Stimulated activated naive CD4-positive, alpha-beta T cell (primary cell): ENCODE results near the gene DSCAML1.

ENCODE experiments used
- DNase-seq, 6 experiments: peaks; one replicate each; lab custom pipeline; 2025; lab: John Stamatoyannopoulos, UW

DSCAML1 gene

DNA sequence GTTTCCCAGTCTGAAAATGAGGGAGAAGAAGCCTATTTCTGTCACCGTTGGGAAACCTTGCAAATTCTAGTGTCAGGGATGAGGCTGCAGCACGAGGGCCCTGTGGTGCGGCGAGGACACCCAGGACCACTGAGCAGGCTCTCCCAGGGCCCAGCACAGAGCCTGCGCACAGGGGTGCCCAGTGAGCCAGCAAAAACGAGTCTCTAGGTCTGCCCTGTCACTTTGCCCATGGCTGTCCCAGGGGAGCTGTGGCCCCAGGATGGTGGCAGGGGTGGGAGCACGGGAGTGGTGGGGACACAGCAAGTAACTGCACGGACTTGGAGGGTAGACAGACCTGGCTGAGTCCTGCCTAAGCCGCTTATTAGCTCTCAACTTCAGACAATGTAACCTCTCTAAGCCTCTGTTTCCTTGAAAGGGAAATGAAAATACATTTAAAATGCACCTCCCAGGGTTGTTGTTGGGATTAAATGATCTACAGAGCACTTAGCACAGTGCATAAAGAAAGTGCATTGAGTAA is 44.2 kb downstream of the DSCAML1 start:
- no peak for DNase-seq

DNA sequence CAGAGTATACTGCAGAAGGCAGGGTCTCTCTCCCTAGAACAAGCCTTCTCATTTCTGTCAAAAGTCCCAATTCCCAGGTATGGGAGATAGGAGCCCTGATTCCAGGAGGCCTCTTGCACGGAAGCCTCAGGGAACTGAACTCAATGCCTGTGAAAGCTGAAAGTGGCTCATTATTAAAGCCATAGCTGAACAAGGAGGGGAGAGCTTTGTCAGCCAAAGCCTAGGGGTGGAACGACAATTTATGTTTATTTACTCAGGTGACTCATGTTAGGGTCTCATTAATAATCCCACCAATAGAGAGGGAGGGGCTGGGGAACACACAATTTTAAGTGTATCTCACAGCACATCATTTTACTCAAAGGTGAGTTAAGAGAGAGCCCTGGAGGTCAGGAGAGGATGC is 44.9 kb downstream of the DSCAML1 start:
- DNase-seq = no peak

DNA sequence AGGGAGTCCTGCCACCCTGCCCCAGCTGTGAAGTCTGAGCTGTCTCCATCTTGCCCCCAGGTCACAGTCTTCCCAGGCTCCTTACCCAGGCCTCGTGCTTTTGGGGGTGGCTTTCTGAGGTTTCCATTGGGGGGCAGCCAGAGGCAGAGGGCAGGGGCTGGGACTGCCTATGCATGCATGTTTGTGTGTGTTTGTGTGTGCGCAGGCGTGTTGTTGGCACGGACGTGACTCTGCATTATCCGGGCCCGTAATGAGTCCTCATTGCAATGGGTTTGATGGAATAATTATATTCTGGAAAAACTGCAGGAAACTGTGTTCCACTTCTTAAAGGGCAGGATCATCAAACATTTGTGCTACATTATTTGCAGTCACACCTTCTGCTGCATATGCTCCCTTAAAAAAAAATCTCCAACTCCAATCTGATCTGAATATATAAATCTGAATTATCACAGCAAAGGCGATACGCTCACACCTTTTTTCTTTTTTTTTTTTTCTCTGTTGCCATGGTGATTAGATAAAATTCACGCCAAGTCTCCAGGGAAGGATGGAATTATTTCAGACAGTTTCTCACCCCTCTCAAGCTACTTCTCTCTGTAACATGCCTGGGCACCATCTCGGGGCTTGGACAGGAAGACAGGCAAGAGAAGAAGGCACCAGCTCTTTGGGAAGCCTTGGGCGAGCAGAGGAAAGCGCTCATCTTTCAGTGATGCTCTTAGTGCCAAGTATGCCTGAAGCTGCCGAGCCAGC is 45.9 kb downstream of the DSCAML1 start:
- no peak for DNase-seq

DNA sequence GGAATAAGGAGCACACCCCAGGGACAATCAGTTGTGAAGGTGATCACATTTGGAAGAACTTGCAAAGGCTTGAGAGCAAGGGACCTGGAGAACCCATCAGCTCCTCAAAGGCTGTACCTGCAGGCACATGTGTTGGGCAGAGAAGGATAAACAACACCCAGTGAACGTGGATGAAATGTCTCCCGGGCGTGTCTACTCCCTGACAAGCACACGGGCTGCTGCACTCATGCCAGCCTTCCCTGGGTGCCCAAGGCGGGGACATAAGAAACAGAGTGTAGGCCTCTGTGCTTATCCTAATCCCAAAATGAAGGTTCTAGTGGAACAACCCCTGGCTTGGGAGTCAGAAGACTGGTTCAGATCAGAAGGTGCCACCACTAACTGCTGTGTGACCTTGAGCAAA is 46.7 kb downstream of the DSCAML1 start:
- no peak for DNase-seq

DNA sequence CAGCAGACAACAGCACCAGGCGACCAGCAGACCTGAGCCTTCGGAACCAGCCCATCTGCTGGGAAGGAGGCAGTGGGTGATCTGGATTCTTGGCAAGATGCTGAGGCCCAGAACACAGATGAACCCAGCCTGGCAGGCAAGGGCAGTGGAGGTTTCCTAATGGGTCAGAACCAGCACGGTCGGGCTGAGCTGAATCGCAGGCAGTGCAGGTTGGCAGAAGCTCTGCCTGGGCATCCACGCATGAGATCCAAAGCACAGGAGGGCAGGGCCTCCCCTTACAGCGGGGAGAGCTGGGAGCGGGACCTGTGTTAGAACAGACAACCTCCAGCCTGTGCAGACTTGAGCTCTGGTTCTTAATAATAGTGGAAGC is 47.5 kb downstream of the DSCAML1 start:
- DNase-seq = no peak

DNA sequence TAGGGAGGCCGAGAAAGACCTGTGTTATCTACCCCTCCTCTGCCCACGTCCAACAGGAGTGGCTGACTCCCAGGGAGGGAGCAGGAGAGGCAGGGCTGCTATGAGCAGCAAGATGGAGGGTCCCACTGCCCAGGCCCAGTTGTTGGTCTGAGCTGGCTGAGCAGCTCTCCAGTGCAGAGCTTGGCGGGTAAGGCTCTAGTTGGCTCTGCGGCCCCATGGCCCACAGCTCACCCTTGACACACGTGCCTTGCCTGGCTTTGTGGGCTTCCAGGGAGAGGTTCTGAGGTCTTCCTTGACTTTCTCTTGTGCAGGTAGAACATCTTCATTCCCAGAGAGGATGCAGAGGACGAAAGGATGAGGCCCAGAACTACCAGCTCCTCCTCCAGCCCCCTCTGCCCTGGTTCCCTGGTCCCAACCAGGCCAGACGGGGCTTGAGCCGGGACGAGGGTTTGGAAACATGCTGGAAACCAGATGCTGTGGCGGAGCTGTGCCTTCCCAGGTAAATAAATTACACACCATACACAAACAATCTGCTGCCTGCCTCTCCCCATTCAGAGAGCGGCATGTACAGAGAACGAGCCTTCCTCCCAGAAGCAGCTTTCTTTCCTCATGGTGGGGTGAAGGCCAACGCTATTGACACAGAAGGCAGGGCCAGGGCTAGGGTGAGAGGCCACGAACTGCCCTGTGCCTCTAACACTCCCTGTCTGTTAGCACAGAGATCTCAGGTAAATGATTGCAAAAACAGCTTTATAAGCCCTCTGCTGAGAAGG is 48.1 kb downstream of the DSCAML1 start:
- DNase-seq = no peak

DNA sequence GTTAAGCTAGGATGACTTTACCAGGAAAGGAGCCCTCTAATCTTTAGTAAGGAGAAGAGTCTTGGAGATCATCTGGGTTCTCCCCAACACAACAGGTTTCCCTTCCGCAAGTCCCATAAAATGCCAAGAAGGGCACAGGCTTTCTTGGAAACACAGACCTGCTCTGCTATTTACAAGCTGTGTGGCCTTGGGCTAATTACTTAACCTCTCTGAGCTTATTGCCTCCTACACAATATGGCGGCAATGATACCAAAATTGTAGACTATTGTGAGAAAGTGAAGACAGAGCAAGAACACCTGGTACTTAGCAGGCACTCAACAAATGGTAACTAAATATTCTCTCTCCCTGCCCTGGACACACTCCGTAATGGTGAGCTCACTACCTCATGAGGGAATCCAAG is 49.1 kb downstream of the DSCAML1 start:
- no peak for DNase-seq

DNA sequence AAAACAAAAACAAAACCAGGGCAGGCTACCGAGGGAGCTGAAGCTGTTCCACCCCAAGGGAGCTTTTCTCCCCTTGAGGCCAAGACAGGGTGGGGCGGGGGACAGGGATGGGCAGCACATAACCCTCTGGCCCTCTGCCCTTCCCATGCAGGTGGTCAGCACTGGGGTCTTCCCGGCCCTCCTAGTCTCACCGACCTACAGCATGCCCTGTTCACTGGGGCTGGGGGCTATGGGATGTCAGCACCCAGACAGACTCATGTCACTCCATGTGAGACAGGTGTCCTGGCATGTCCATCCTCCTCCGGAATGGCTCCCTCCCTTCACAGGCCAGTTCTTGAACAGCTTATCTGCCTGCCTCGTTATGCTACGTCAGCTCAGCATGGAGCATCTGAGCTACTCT is 51.7 kb downstream of the DSCAML1 start:
- DNase-seq = no peak

DNA sequence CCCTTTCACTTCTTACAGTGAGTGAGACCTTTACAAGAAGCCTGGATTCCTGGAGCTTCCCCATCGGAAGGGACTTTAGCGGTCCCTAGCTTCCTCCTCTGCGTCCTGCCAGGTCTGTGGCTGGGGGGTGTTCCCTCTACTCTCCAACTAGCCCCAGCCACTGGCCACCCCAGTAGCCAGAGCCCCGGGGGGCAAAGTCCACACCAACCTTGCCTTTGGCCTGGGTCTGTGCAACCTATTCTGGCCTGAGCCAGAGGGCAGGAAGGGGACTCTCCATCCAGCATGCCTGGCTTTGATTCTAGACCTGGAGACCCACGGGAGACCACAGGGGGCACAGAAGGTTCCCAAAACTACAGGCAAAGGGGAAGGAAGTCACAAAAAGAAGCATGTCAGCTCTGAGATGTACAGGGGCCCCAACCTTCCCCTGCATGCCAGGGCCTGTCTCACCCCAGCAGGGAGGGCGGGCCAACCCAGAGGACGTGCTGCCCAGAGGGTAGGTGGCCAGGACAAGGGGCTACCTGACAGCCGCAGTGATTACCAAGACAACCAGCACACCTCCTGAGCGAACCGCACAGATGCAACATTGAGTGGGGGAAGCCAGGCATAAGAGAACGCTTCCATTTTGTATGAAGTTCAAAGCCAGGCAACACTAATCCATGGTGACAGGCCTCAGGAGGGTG is 52.4 kb downstream of the DSCAML1 start:
- no peak for DNase-seq

DNA sequence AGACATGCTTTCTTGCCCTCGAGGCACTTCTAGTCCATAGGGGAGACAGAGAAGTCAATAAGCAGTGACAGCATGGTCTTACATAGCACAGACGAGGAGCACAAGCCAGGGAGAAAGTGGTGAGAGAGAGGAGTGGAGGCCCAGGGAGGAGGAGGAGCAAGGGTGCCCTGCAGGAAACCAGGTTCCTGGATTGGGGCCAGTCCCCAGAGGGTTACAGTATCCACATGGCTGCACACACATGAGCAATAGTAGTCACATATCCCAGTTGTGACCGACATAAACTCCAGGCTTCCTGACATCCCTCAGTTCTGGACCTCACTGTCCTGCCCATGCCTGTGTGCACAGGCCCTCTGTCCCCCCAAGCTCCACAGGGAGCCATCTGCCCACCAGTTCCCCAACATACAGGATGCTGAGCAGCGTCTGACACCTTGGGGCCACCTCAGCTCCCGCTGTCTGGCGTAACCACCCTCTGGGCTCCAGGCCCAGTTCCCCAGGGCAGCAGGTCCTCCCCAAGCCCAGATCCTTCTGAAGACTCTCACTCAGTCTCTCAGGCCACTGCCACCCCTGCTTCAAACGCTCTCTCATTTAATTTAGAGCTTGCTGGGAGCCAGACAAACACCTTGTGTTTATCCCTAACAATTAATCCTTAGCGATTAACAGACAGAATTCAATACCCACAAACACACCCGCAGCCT is 53.7 kb downstream of the DSCAML1 start:
- no peak for DNase-seq

DNA sequence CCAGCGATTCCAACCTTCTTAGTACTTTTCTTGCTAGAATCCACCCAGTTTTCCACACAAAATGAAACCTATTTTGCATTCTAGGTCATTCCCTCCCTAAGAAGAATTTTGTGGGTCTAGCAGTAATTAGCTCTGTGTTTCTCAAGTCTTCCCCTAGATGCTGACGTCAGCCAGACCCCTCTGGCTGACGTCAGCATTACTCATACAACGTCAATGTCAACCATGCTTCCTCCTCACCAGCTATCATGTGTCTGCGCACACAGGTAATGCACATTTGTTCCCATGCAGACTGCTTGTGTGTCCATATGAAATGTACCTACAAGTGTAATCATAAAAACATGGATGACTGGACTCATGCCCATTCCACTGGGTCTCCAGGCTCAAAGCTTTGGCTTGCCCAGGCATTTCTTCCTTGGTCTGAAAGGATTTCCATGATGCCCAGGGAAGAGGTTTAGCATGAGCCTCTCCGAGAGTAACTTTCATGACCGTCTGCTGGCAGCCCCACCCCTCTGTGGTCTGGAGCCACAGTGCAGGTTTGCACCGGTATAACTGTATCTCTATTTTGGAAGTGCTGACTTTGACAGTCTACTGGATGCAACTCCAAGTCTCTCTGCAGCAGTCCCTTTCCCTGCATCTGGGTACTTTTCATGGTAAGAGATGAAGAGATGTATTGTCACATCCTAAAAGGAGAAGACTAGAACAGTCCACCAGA is 58.6 kb downstream of the DSCAML1 start:
- DNase-seq = no peak

DNA sequence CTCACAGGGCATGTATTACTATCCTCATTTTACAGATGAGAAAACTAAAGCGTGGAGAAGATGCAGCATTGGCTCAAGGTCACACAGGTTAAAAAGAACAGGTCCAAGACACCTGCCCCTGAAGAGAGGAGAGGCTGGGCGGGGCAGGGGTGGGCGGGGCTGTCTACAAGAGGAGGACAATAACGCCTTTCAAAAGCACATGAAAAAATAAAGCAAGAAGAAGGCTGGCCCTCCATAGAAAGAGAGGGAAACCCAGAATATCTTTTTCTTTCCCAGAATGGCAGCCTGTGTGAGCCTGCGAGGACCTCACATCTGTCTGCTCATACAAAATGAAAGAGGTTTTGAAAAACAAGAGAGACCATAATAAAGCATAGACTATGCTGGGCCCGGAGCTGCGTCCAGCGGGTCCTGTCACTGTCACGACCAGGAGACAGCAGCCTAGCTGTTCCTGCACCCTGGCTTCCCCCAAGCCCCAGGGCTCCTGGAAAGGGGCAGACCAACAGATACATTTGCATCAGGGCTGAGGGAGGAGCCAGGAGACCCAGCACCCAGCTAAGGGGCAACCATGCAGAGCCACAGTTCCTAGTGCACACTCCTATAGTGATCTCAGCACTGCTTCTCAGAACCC is 61.6 kb downstream of the DSCAML1 start:
- no peak for DNase-seq

DNA sequence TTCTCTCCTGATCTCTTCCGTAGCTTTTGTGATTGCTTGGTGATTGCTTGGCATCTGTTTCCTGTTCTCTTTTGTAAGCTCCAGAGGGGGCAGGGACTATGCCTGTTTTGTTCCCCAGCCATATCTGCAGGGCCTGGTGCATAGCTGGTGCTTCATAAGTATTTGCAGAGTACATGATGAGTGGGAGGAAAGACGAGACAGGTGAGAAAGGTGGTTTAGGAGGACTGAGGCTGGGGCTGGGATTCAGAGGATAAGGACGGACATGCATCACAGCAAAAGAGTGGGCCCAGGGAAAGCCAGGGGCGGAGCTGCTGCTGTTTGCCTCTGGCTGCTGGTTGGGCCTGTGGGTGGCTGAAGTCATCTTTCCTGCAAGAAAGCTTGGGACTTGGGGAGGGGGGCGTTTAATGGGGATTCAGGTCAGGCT is 62.4 kb downstream of the DSCAML1 start:
- no peak for DNase-seq

DNA sequence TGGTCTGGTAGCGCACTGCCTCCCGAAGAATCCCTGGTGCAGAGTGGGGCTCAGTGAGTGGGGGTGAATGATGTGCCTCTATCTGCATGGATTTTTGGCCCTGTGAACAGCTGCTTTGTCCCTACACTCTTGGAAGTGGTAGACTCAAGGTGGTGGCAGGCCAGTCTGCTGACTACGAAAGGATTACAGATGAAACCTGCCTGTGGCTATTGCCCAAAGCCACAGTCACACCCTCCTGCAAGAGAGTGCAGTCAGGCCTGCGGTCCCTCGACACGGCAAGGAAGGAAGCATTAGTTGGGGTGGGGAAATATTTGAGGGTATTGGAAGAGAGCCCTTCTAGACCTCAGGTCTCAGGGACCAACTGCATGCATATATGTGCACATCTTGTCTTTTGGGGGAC is 63.7 kb downstream of the DSCAML1 start:
- DNase-seq = no peak

DNA sequence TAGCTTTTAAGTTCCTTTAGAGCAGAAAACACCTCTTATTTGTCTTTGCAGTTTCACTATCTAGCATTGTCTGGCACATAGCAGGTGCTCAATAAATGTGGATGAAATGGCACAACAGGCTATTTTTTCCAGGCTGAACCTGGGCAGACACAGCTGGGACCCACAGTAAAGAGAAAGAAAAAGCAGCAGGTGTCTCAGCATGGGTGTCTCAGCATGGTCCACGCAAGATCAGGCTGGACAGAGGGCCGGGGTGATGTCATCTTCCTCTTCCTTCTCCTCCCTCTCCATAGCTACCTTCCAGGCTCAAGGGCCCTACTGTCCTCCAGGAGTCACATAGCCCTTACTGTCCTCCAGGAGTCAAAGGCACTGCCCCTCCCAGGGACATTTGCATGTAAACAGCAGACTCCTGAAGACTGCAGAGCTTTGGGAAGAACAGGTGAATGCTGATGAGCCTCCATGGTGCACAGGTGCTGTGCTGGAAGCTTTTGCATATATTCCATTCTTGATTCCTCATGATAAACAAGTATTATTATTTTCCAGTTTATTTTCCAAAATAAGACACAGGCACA is 65.2 kb downstream of the DSCAML1 start:
- DNase-seq = no peak

DNA sequence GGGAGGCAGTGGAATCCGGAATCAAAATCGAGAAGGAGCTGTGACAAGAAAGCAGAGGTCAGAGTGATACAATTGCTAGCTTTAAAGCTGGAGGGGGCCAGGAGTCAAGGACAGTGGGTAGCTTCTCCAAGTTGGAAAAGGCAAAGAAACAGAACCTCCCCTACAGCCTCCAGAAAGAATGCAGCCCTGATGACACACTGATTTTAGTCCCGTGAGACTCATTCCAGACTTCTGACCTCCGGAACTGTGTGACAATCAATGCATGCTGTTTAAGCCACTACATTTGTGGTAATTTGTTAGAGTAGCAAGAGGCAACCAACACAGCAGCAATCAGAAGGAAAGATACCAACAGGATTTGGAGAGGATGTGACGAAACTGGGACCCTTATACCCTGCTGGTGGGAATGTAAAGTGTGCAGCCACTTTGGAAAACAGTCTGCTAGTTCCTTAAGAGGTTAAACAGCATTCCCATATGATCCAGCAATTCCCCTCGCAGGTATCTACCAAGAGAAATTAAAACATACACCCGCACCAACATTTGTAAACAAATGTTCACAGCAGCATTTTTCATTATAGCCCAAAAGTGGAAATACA is 66.7 kb downstream of the DSCAML1 start:
- DNase-seq = no peak

DNA sequence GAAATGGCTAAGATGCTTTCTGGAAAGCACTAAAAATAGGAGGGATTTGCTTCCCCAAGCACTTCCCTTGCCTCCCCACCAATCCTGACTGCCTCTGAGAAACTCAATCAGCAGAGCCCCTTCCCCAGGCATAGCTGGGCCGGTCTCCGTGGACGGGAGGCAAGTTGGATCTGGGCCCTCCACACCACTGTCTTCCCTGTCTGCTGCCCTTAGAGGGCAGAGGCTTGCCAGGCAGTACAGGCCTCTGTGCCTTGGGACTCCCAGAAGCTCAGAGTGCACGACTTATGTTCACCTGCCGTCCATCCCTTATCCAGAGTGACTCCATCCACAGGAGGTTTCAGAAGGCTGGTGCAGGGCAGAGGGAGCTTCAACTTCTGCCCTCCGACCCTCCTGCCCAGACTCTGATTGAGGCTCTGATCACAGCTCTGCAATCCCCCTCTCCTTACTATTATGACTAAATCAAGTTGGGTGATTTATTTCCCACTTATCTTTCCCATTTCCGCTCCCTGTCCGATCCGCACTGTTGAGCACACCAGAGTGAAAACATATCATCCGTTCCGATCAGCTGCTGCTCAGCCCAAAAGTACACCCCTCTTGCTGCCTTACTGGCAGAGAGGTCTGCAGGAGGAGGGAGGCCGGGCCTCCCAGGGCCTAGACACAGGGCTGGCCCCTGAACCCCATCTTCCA is 71.8 kb downstream of the DSCAML1 start:
- no peak for DNase-seq

DNA sequence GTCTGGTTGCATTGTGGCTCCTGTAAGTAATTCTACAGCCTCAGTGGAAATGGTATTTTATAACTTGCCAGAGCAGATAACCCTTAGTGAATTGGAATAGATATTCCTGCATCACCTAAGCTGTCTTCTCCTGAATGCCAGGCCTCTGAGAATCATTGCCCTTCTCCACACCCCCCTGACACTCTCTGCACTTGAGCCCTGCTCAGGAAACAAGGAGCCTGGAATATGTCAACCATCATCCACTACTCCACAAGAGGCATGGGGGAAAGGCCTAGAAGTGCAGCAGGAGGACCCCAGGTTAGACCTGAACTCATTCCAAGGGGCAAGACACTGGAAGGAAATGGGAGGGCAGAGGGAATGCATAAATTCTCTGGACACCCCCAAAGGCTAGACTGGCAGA is 72.4 kb downstream of the DSCAML1 start:
- DNase-seq = no peak

DNA sequence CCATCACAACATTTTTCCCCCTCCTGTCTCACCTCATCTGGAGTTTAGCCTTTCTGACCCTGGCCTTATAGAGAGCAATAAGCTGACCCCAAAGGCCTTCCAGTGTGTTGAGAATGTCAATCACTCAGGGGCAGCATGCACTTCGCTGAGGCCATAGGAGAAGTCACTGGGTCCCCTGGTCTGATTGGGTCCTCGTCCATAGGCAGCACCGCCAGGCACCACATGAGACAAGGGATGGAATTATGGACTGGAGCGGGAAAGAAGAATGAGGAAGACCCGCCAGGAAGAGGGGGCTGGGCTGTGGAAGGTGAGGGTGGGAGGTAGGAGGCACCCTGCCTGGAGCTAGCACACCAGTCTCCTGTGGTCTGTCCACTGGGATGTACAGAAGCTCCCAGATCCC is 72.9 kb downstream of the DSCAML1 start:
- no peak for DNase-seq
